Karpas-422 (cell line): ENCODE data around the gene ZC3HAV1. TPM values are rescaled to one million over a fixed set of nuclear protein-coding genes. Genes with fewer than 3 reads are reported as not detected.

ENCODE experiments used
- DNase-seq: peaks from one replicate; pipeline ENCODE4 v3.0.0-alpha.2; 2015
- H2AFZ ChIP-seq: fragments of 200-600 bp; sonication (generic); 2 replicates; pipeline ENCODE4 v1.6.1; 2014; ENCODE audit warnings: antibody characterized with exemption, low read length, mixed read lengths
- H3K27ac ChIP-seq: fragments of 200-600 bp; sonication (generic); 2 replicates; pipeline ENCODE4 v1.5.1; 2014; ENCODE audit warnings: mild to moderate bottlenecking, low read length, moderate library complexity
- H3K27me3 ChIP-seq: fragments of 200-600 bp; sonication (generic); 2 replicates; pipeline ENCODE4 v1.6.1; 2014; ENCODE audit warnings: low read length, mixed read lengths
- H3K36me3 ChIP-seq: fragments of 200-600 bp; sonication (generic); 2 replicates; pipeline ENCODE4 v1.6.1; 2014; ENCODE audit warnings: low read length, mixed read lengths; ENCODE audit not compliant: insufficient read depth
- H3K4me1 ChIP-seq: fragments of 200-600 bp; sonication (generic); 2 replicates; pipeline ENCODE4 v1.6.1; 2014; ENCODE audit warnings: mild to moderate bottlenecking, low read length, mixed read lengths
- H3K4me2 ChIP-seq: fragments of 200-600 bp; sonication (generic); 2 replicates; pipeline ENCODE4 v1.6.1; 2014; ENCODE audit warnings: low read length, low read depth, mild to moderate bottlenecking; ENCODE audit not compliant: poor library complexity, severe bottlenecking
- H3K4me3 ChIP-seq: fragments of 200-600 bp; sonication (generic); 2 replicates; pipeline ENCODE4 v1.5.1; 2014; ENCODE audit warnings: mild to moderate bottlenecking, antibody characterized with exemption, low read length, mixed read lengths
- H3K79me2 ChIP-seq: fragments of 200-600 bp; sonication (generic); 2 replicates; pipeline ENCODE4 v1.6.1; 2014; ENCODE audit warnings: mild to moderate bottlenecking, low read length, mixed read lengths
- H3K9ac ChIP-seq: fragments of 200-600 bp; sonication (generic); 2 replicates; pipeline ENCODE4 v1.6.0; 2014; ENCODE audit warnings: low read length
- H3K9me2 ChIP-seq: fragments of 200-600 bp; sonication (generic), shearing (Covaris generic); replicated peaks from 2 replicates; pipeline ENCODE4 v1.6.0; 2014; ENCODE audit warnings: mild to moderate bottlenecking, low read length, moderate library complexity; ENCODE audit not compliant: insufficient read depth
- H3K9me3 ChIP-seq: fragments of 300-700, 200-600 bp; sonication (generic); 2 replicates; pipeline ENCODE4 v1.6.1; 2014; ENCODE audit warnings: low read length, mixed read lengths
- H4K20me1 ChIP-seq: fragments of 200-600 bp; sonication (generic); 2 replicates; pipeline ENCODE4 v1.6.1; 2014; ENCODE audit warnings: mild to moderate bottlenecking, antibody characterized with exemption, low read length, low read depth; ENCODE audit not compliant: insufficient read depth
- total RNA-seq: library from RNA; depleted of rRNA; stranded (reverse); fragments of >200 nt; shearing (Covaris generic); gene quantifications from 2 replicates; pipeline ENCODE4 v1.2.3, GENCODE V29; 2014; ENCODE audit warnings: low replicate concordance

The ZC3HAV1 gene
- total RNA-seq, 1 experiment from 2014 or later, result 49.2 TPM

DNA sequence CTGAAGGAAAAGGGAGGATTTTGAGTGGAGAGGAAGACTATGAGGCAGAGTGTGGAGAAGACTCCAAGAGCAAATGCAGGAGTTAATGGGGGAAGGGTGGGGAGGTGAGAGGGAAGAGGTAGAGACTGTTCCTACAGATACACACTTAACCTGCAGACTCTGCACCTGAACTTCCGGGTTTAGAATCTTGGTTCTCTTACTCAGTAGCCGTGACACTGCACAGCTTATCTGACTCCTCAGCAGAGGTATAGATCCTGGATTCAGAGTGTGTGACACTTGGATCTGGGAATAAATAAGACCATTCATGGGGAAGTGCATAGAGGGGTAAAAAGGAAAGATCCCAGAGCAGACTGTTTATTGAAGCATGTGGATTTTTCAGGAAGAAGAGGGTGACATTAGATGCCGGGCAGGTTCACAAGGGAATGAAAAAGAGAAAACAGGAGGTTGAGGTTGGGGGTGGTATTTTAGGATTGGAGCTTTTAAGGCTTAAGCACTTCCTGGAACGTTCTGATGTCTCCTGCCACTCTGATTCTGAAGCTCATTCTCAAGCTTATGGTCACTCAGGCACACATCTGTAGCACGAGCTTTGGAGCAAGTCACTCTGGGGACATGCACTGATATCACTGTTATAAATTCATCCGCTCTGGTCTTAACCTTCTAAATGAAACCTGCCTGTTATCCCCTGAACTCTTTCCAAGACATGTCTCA is 68.0 kb downstream of the ZC3HAV1 start:
- Histone ChIP-seq H3K4me2 (no peak overlapping the region), H3K4me3 (no peak overlapping the region), H3K36me3 (peaks cover 7% of the 10 kb centered on the region; the same call in 1 of the 2 replicates), H3K9me2 (no peaks in the 10 kb centered on the region), H3K79me2 (no peaks in the 10 kb centered on the region), H2AFZ (no peak overlapping the region), H3K27ac (no peak overlapping the region), H3K27me3 (no peaks in the 10 kb centered on the region), H4K20me1 (no peaks in the 10 kb centered on the region), H3K9ac (no peak overlapping the region), H3K9me3 (no peaks in the 10 kb centered on the region), H3K4me1 (no peaks in the 10 kb centered on the region)
- peak; percentile 48 for DNase-seq

DNA sequence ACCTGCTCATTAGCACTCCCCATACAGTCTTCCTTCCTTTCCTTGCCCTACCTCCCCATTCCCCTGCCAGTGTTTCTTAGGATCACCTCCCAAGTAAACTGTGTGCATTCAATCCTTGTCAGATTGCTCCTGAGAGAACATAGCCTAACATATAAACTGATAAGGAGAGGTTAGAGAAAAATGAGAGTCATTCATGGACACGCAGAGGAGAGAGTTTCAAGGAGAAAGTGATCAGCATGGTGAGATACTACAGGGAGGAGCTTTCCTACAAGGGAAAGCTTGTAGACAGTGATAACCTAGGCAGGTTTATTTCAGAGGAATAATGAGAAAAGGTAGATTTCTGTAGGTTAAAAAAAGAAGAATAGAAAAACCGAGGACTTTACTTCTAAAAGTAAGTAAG is 70.8 kb downstream of the ZC3HAV1 start:
- Histone ChIP-seq H3K4me1 (no peaks in the 10 kb centered on the region), H3K4me3 (no peak overlapping the region), H3K27ac (no peak overlapping the region), H3K27me3 (no peaks in the 10 kb centered on the region), H2AFZ (no peak overlapping the region), H4K20me1 (no peaks in the 10 kb centered on the region), H3K36me3 (no peaks in the 10 kb centered on the region), H3K79me2 (no peaks in the 10 kb centered on the region), H3K4me2 (no peak overlapping the region), H3K9me3 (no peaks in the 10 kb centered on the region), H3K9me2 (no peaks in the 10 kb centered on the region), H3K9ac (no peak overlapping the region)
- DNase-seq, result no peak

DNA sequence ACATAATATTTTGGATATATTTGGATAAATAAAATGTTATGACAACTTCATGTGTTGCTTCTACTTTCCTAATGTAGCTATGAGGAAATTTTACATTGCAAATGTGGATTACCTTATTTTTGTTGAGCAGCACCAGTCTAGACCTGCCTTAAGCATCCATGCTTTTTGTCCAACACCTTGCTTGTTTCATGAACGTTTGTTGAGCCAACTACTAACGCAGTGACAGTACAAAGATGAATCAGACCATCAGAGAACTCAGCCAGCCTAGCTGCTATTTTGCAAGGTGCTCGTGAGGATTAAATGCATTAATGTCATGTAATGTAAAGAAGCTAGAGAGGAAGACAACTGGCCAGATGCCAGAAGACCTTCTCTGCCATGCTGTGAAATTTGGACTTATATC is 72.6 kb downstream of the ZC3HAV1 start:
- Histone ChIP-seq H3K9me2 (no peaks in the 10 kb centered on the region), H3K79me2 (no peaks in the 10 kb centered on the region), H2AFZ (no peak overlapping the region), H3K4me3 (no peak overlapping the region), H3K4me2 (no peak overlapping the region), H3K4me1 (no peaks in the 10 kb centered on the region), H4K20me1 (no peaks in the 10 kb centered on the region), H3K9ac (no peak overlapping the region), H3K36me3 (no peaks in the 10 kb centered on the region), H3K9me3 (no peaks in the 10 kb centered on the region), H3K27me3 (no peaks in the 10 kb centered on the region), H3K27ac (no peak overlapping the region)
- DNase-seq, result no peak

DNA sequence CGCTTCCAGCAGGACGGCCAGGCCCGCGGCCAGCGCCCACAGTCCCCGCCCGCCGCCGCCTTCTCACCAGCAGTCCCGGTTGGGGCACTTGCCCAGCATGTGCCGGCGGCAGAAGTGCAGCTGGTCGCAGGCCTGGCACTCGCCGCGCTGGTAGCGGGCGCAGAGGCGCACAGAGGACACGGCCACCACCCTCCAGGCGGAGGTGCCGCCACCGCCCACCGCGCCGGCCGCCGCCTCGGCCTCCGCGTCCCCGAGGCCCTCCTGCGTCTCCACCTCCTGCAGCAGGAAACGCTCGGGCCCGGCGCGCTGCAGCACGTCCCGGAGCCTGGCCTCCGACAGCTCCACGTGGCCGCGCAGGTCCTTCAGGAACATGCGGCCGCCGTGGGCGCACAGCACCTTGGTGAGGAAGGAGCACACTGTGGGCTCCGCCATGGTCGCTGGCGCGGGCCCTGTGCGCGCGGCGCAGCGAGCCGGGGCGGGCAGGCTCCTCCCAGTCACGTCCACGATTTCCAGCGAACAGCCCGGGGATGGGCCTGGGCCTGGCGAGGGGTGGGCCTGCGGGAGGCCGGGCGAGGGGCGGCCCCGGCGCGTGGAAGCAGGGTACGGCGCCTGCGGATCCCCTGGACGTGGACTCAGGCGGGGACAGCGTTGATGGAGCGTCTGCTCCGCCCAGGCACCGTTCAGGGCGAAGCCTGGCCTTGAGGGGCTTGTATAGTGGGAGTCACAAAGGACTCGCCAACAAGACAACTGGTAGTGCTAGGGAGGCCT is 73.8 kb downstream of the ZC3HAV1 start, which contains the start of gene ZC3HAV1L:
ZC3HAV1L (minus strand) TSS at position 457 of the 768 bp plus-strand sequence; CDS start at position 432, 25 bp downstream.
- no peaks in the 10 kb centered on the region for H3K27me3 ChIP-seq
- H3K36me3 ChIP-seq, result no peaks in the 10 kb centered on the region
- H3K4me1 ChIP-seq, result no peaks in the 10 kb centered on the region
- no peak within 1 kb of the TSS for H3K9ac ChIP-seq
- H2AFZ ChIP-seq, result no peak within 1 kb of the TSS; the same call in 1 of the 2 replicates
- H3K4me3 ChIP-seq, result peak within 1 kb of the TSS; percentile 12; the same call in 1 of the 2 replicates
- no peaks in the 10 kb centered on the region for H3K9me3 ChIP-seq
- no peak within 1 kb of the TSS for H3K4me2 ChIP-seq
- no peaks in the 10 kb centered on the region for H3K9me2 ChIP-seq
- no peaks in the 10 kb centered on the region for H4K20me1 ChIP-seq
- no peak within 1 kb of the TSS for H3K27ac ChIP-seq
- DNase-seq, result no peak
- no peaks in the 10 kb centered on the region for H3K79me2 ChIP-seq

- Histone ChIP-seq H4K20me1 (no peaks in the 10 kb centered on the region), H3K9ac (no peak overlapping the region), H3K36me3 (no peaks in the 10 kb centered on the region), H3K9me2 (no peaks in the 10 kb centered on the region), H3K27me3 (no peaks in the 10 kb centered on the region), H3K79me2 (no peaks in the 10 kb centered on the region), H3K4me1 (no peaks in the 10 kb centered on the region), H3K4me2 (no peak overlapping the region), H2AFZ (no peak overlapping the region), H3K4me3 (no peak overlapping the region; the same call in 1 of the 2 replicates), H3K27ac (no peak overlapping the region), H3K9me3 (no peaks in the 10 kb centered on the region)
- DNase-seq, result no peak
Measured at GRCh38 chr7:139034855-139035585, 74.5 kb downstream of the ZC3HAV1 start.

DNA sequence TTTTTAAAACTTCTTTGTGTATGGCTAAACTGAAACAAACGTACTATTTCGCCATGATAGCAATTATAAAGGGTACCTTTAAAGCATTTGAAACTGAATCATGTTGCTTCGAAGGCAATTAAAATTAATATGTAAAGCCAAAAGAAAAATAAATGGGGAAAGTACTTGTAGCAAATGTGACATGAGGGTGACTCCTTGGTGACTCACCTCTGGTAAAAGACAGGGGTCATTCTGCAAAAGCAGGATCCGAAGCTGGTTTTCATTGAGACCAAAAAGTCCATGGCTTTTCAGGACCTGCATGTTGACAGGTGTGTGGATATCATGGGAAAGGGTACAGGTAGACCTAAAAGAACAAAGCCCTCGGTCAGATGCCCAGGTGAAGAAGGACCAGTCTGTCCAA is 75.2 kb downstream of the ZC3HAV1 start:
- no peaks in the 10 kb centered on the region for H3K27me3 ChIP-seq
- no peak overlapping the region for H3K4me3 ChIP-seq
- no peaks in the 10 kb centered on the region for H4K20me1 ChIP-seq
- no peak for DNase-seq
- no peaks in the 10 kb centered on the region for H3K79me2 ChIP-seq
- no peak overlapping the region for H3K4me2 ChIP-seq
- no peaks in the 10 kb centered on the region for H3K4me1 ChIP-seq
- H2AFZ ChIP-seq, result no peak overlapping the region
- H3K9me2 ChIP-seq, result no peaks in the 10 kb centered on the region
- H3K9me3 ChIP-seq, result no peaks in the 10 kb centered on the region
- H3K36me3 ChIP-seq, result no peaks in the 10 kb centered on the region
- no peak overlapping the region for H3K9ac ChIP-seq
- no peak overlapping the region for H3K27ac ChIP-seq

- no peaks in the 10 kb centered on the region for H3K9me2 ChIP-seq
- H2AFZ ChIP-seq, result no peak overlapping the region
- H3K9me3 ChIP-seq, result no peaks in the 10 kb centered on the region
- no peaks in the 10 kb centered on the region for H3K27me3 ChIP-seq
- H3K4me2 ChIP-seq, result no peak overlapping the region
- H3K9ac ChIP-seq, result no peak overlapping the region
- no peak overlapping the region for H3K27ac ChIP-seq
- no peaks in the 10 kb centered on the region for H4K20me1 ChIP-seq
- DNase-seq, result no peak
- H3K4me1 ChIP-seq, result no peaks in the 10 kb centered on the region
- no peaks in the 10 kb centered on the region for H3K79me2 ChIP-seq
- no peaks in the 10 kb centered on the region for H3K36me3 ChIP-seq
- H3K4me3 ChIP-seq, result no peak overlapping the region
Measured at GRCh38 chr7:139033346-139034114, 76.0 kb downstream of the ZC3HAV1 start.
